Stimulated activated CD4-positive, alpha-beta T cell treated with anti-CD3 and anti-CD28 coated beads, Interleukin-4, amount 100 ng/mL, for 48 hours (primary cell): ENCODE results near the gene SMC2.

Source experiments
- DNase-seq, 2 donors: peaks; one replicate each; pipeline ENCODE4 v3.0.0-alpha.2; 2020; ENCODE audit warnings: low read depth in 2 of 2

The SMC2 gene

DNA sequence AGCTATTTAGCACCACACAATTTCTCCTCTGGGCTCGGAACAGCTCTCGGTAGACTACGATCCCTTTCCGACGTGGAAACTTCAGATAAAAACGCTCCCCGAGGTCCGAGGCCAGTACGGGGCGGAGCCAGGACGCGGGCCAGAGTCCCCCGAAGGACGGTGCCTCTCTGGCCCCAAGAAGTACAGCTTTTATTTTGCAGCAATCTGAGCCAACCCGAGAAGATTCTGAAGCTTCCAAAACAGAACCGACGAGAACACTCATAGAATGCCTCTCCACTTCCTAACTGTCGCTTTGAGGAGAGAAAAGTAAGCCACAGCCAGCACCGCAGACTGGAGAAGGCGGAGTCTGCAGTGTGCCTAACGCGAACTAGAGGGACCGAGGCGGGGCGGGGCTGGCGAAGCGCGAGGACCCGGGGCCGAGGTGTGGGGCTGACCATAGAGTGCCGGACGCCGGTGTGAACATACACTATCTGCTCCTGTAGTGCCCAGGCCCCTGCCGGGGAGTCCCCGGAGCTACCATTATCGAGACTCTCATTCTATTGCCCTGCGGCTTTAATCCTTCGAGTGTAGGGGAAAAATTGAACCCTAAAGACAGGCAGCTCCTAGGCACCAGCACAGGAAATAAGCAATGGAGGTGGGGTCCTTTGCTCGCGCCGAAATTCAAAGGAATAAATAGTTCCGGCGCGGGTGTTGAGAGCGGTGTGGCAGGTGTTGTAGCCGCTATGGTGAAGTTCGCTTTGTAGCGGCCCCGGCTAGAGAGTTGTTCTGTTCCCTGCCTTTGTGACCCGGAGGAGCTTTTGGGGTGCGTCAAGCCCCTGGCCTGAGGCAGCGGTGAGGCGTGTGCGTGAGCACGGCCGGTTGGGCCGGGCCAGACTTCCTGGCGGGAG is at the start of gene SMC2:
SMC2 (plus strand) TSS at position 663 of the 887 bp plus-strand sequence. CDS start 1,076 bp downstream, outside the sequence.
- DNase-seq, result peak; percentile 90 to 91

DNA sequence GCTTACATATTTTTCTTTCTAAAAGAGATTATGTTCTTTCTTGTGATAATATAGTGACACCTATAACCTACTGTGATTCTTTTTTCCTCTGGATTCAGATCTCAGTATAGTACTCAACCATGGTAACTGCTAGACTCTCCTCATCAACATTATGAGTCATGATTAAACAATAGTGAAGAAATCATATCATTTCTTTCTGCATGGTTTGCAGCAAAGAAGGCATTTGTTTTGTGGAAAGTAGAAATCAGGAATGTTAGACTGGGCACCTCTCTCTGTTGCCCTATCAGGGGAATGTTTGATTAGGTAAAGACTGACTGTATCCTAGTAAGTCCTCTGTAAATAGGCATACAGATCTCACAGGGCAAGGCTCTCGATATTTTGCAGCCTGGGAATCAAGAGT is 25.6 kb upstream of the SMC2 start:
- DNase-seq, result no peak

DNA sequence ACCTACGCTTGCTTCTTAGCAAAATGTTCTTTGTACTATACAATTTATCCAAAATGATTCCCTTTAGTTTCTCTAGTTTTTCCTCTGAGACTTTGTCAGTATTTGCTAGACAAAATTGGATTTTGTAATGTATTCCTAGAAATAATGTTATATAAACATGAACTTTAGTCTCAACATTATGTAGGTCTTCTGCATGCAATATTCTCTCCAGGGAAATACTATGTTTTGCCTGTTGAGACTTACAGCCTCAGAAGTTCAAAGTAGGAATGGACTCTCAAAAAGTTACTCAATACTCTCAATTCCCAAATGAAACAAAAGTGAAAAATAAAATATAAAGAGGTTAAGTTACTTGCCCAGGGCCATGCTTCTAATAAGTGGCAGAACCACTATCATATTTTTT is 24.8 kb upstream of the SMC2 start:
- DNase-seq, result no peak

DNA sequence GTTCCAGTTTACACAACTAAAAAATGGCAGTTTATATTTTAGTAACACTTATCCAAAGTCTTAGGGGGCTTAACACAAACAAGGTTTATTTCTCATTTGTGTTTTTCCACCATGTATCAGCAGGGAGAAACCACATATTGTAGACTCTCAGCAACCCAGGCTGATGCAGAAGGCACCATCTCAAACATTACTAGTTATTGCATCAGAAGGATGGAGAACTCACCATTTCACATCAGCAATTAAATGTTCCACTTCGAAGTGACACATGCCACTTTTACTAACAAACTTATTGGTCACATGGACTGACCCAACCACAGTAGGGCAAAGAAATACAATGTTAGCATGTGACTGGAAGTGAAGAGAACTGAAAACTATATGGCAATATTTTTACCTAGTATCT is 22.5 kb upstream of the SMC2 start:
- DNase-seq, result no peak

DNA sequence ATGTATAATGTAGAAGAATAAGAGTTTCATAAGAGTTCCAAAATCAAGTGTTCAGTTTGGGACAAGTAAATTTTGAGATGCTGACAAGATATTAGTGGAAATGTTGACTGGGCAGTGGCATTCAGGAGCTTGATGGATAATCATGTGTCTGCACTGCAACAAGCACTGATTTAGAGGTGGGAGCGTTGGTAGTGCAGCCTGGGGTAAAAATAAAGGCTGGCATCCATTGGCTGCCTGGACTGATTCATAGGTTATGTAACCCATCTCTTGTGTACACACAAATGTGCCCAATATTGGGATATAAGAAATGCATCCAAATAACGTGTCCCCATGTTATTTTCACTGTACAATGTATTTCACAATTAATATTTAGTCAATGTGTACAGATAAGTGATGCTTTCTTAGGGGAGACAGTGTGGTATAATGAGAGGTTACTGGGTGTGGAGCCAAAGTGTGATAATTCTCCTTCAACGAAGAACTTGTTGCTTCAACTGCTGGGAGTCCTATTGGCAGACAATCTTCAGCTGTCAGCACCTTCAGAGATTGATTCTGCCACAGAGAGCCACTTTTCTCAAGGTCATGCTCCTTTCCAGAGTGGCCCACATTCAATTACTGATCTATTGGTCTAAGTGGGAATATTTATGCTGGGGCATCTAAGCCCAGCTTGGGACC is 20.9 kb upstream of the SMC2 start:
- no peak for DNase-seq

DNA sequence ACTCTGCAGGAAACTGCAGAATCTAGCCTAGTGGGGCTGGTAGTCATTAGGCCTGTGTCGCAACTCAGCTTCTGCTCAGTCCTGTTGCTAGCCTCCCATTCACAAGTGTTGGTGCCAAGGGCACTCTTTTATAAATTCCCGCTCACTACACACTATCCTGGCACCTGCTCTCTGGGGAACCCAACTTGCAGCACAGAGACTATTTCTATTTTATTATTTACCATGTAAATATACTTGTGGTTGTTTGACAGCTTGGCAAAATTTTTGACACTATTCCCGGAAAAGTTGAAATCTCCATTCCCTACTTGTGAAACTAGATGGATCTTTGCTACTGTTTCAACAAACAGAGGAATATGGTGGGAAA is 20.4 kb upstream of the SMC2 start:
- no peak for DNase-seq

DNA sequence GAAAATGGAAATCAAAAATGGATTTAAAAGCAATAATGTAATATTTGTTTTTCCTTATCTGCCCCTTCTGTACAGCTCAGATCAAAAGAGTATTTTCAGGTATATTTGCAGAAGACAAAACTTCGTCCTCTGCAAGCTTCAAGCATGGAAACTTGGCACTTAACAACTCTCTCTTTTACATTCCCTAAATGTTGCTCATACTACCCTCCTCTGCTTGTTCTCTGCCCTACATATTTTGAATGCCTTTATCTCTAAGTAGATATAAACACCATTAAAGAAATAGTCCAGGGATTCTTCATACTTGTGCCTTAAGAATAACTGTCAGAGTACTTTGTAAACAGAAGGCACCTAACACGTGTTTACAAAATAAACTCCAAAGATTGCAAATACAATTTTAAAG is 19.2 kb upstream of the SMC2 start:
- DNase-seq, result no peak

DNA sequence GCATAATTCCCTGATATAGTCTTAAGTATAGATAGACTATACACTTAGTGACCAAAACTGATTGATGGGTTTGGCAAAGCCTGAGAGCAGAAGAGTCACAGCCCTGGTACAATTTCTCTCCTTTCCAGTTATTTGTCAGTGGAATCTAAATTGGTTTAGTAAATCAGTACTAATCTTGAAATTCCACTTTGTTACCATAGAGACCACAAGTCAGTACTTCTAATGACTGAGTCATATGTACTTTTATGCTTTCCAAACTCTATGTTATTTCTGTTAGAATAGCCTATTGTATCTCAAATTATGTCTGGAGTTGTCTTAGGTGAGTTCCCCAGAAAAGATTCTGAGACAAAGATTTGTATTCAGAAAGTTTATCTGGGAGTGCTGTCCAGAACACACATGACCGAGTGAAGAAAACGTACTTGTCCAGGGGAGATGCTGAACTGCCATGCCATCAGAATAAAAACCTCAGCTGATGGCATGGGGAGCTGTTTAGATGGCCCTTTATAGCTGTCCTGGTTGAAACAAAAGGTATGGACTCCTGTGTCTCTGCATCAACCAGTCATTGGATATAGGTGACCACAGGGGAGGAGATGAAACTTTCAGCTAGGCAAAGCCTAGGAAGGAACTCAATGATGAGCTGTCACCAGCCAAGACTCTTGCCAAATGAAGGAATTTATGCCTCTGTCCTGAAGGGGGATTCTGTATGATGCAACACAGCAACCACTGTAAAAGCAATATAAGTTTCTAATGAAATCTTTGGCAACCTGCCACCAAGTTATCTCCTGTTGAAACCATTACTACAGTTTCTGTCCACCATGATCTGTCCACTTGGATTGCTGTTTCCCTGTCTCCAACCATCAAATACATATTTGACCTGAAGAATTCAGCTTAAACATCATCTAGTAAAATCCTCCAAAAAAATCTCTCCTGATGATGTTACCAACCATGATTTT is 18.0 kb upstream of the SMC2 start:
- DNase-seq, result no peak

DNA sequence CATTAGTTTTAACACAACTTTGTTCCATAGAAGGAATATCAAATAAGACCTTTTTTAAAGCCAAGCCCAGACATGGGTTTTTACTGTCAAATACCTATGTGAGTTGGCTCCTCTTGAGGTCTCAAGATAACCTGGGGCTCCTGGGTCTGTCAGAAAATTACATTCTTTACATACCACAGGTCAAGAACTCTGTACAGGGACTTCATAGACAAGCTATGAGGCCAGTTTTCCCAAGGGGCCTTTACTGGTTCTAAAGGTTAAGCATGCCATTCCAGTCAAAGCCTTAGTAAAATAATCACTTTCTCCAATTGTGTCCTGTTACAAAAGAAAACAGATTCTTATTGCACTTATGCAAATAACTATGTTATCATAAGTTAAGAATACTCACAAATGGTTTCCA is 15.5 kb upstream of the SMC2 start:
- no peak for DNase-seq

DNA sequence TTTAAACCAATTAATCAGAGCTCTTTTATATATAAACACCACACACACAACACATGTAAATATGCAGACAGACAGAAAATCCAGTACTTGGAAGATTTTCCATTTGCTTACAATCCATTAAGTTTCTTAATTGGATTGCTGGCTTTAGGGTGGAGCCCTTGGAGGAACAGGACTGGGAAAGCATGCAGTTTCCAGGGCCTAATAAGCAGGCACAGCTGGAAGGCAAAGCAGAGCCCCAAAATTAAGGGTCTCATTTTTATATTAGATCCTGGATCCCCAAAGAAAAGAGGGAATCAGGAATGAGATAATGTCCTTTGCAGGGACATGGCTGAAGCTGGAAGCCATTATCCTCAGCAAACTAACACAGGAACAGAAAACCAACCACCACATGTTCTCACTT is 13.1 kb upstream of the SMC2 start:
- DNase-seq, result no peak

DNA sequence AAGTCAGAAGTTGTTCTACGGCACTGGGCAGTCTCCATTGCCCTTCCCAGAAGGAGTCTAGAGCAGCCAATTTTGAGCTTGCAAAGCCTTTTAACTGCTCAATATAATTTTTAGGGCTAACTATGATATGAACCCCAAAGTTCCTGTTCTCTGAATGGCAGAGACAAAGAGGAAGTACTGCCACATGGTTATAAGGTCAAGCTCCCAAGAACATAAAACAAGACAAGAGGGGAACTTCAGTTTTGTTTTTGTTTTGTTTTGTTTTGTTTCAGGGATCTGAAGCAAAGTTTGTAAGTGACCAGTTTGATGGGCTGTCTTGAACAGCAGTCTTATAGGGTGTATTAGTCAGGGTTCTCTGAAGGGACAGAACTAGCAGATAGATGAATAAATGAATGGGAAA is 11.9 kb upstream of the SMC2 start:
- DNase-seq, result no peak

DNA sequence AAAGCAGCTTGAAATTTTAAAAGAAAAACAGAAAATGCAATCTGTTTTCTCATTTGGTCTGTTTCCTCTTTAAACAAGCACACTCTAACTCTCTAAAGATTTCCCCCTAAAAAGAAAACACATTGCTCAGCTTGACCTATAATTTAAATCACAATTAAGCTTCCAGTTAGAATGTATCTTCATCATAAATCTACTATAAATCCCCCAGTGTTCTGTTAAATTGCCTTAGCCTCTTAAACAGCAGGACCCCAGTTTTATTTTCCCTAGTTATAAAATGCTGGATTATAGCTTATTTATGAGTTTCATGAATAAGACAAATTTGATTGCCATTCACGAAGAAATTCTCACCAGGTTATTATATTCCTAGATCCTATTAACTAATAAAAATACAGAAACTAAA is 8.6 kb upstream of the SMC2 start:
- DNase-seq, result no peak

DNA sequence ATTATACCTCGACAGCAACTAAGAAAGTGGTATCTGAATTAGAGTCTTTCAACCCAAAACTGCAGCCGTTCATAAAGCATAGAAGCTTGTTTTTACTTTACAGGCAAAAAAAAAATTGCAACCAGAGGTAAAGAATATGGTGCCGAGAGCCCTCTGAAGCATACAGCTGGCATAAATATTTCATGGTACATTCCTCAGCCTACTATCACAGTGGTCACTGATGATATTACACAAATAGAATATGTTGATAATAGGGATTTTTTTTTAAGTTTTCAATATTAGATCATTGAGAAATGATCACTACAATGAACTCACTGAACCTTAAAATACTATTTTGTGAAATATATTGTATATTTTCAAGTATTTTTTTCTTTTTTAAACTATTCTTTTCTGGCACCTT is 6.2 kb upstream of the SMC2 start:
- no peak for DNase-seq

DNA sequence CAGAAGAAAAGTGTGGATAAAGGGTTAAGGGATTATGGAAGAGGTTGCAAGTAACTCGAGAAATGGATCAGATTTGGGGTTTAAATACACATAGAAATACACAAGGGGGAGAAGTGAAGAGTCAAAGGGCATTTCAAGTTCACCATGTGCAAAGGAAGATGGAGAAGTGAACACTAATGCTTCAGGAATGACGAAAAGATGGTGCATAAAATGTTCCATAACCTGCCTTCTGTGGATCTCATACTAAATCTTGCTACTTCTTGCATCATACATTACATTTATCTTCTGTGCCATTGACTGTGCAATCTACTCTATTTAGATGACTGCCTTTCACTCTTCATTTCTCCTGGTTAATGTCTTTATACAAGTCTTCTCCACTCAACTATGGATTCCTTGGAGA is 5.7 kb upstream of the SMC2 start:
- DNase-seq, result no peak

DNA sequence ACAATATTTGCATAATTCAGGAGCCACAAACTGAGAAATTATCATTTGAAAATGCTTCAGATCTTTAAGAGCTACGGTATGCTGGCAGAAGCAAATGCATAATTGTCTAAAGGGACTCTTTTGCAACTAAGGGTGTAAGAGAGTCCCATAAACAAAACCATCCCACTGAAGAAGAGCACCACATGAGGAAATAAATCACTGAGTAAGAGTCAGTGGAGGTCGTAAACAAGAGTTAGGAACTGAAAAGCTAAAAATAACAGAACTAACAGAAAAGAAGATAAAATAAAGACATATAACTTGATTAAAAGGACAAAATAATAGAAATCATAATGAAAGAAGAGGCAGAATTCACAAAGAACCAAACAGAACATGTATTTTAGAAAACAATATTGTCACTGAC is 3.5 kb upstream of the SMC2 start:
- DNase-seq, result no peak

DNA sequence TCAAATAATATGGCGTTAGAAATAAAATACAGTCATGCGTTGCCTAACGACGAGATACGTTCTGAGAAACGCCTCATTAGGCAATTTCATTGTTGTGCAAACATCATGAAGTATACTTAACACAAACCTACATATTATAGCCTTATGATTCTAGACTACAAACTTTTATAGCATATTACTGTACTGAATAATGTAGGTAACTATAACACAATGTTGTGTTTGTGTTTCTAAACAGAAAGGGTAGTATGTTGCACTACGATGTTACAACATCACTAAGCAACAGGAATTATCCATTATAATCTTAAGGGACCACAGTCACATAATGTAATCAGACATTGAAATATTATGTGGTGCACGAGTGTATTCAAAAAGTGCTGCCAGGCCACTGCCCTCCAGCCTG is 3.0 kb upstream of the SMC2 start:
- no peak for DNase-seq

DNA sequence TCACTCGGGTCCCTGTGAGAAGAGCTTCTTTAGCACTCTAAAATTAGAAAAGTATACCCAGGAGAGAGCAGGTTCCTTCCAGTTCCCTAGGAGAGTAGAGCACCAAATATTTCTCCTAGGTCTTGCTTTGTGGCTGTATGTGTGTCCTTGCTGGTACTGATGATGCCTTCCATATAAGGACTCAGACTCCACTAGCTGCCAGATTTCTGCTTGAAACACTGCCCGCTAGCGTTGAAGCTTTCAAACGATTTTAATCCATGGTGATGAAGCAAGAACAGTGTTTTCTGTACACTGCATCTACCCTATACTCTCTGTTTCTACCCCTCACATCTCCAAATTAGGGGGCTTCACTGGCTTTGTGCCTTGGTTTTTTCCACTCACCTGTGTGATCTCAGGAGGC is 2.4 kb upstream of the SMC2 start:
- peak in 1 of 2 donors; percentile 1 for DNase-seq

DNA sequence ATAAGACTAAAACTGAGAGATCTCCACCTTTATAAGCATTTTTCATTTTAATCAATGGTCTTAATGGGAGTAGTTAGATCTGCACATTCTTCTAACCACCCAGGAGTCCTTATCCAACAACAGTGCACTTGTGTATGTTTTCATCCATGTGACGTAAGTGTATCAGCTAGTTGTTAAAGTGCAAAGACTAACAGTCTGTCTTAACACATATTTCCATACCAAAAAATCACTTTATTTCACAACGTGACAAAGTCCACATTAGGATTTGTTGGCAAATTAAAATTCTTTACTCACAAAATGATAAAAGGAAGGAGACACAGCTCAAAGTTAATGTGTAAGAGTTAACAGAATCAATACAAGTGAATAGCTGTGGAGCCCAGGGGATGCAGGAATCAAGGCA is 1.9 kb upstream of the SMC2 start:
- no peak for DNase-seq

DNA sequence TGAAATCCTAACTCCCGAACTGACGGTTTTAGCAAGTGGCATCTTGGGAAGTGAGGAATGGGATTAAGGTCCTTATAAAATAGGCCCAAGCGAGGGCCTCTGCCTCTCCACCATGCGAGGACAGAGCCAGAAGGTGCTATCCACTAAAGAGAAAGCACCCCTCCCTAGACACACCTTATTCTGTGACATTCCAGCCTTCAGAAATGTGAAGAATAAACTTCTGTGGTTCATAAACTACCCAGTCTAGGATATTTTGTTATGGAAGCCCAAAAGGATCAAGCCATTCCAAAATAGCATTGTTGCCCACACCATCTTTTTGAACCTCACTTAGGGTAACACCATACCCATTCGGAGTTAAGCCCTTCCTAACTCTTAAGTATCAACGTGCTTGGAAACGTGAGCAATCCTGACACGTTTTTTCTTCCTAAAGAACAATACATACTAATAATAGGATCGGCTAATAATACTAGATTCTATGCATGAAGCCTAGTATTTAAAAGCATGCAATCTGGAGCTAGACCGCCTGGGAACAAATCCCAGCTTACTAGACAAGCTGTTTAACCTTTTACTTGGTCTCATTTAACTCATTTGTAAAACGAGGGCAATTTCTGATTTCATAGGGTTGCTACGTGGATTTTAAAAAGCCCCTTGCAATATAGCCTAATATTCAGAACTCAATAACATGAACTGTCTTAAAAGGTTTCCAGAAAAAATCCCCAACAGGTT is 1.1 kb upstream of the SMC2 start:
- DNase-seq, result no peak

DNA sequence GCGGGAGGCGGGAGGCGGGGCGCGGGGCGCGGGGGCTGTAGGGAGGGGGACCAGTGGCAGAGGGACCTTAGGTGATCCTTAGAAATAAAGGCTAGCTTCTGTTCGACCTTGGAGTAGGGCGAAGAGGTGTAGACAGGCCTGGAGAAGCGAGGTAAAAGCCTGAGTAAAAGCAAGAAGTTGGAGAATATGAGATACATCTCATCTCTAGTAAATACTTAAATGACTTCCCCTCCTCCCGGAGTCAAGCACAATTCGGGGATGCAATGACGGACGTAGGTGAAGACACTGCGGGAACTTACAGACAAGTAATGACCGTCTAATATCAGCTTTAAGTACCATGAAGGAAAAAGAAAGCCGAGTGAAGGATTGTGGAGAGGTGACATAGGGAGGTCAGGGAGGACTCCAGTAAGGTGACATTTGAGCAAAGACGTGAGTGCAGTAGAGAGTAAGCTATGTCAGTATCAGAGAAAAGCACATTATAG is 466 bp downstream of the SMC2 start:
- DNase-seq, result peak in 1 of 2 donors; percentile 59

DNA sequence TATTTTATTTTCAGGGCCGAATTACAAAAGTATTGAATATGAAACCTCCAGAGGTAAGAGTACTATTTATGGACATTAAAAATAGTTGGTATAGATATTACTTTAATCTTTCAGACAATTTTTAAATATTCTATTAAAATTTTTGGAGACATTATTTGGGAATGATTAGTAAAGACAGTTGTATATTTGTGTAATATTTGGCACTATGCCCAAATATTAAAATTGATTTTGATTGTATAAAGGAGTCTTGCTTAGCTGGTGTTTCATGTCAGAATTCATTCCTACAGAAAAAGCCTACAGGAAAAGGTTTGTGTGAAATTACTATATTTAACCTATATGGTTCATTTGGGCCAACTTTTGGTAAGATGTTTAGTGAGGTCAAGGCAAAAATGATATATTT is 5.5 kb downstream of the SMC2 start:
- no peak for DNase-seq
